HG03064 (cell line): Measurements from ENCODE around the gene GSTP1.
"Not testable (repeated sequence)": the region's sequence is repeated elsewhere in the genome, so short reads cannot be mapped to it uniquely, and the experiment has no call there.

Experiments used
- ATAC-seq: cut with Tn5 transposase; IDR thresholded peaks from one replicate; pipeline ENCODE4 v1.9.1; 2021; ENCODE audit warnings: low read depth; ENCODE audit not compliant: unreplicated experiment

GSTP1 gene

DNA sequence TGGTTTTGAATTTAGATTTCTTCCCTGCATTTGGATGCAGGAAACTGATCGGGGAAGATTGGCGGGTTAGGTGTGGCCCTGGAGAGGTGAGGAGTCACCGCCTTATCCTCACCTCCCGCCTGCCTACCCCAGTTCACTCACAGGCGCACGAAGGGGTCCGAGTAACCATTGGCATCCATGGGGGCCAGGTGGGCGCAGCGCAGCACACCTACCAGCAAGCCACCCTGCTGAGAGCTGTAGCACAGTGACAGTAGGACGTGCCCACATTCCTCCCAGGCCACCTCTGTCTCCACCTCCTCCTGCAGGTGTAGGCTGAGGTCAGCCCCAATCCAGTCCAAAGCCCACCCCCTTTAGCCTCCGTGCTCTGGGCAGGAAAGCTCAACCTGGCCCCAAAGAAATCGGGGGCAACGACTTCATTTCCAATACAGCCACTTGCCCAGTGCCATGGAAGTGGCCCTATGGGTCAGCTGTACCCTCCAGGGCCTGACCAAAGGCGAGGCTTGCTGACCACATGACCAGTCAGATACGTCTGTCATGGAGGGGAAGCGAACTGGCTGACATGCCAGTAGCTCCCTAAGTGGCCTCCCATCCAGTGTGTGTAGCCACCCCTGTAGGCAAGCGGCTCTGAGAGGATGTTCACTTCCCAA, 29.8 kb downstream of the GSTP1 start:
- no peak for ATAC-seq

DNA sequence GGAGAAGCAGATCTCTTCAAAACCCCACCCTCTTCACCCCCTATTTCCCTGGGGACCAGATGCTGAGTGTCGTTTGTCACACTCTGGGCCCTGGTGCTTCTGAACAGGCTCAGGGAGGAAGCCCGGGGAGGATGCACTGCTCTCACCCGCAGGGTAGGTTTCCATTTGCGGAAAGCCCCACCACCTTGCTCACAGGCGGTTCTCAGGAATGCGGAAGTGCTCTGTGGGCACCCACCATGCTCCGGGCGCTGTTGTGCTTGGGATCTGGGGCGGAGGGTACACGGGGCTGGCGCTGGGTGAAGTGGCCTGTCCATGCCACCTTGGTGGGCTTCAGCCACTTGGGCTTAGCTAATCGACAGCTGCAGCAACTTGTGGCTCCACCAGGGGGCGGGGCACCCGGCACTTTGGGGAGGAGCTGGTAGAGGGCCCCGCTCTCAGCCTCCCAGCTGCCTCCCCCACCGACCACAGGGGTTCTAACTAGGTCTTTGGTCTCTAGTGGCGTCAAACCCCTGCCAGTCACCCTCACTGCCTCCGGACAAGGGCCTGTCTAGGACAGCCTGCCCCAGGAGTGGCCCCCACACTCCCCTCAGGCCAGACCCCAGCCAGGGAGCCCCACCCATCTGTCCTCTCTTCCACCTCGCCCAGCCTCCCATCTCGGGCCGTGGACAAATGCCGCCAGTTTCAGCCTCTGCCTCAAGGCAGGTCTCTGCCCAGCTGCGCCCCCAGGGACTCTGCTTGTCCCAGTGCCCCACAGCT, 30.5 kb downstream of the GSTP1 start:
- peak; percentile 57 for ATAC-seq

DNA sequence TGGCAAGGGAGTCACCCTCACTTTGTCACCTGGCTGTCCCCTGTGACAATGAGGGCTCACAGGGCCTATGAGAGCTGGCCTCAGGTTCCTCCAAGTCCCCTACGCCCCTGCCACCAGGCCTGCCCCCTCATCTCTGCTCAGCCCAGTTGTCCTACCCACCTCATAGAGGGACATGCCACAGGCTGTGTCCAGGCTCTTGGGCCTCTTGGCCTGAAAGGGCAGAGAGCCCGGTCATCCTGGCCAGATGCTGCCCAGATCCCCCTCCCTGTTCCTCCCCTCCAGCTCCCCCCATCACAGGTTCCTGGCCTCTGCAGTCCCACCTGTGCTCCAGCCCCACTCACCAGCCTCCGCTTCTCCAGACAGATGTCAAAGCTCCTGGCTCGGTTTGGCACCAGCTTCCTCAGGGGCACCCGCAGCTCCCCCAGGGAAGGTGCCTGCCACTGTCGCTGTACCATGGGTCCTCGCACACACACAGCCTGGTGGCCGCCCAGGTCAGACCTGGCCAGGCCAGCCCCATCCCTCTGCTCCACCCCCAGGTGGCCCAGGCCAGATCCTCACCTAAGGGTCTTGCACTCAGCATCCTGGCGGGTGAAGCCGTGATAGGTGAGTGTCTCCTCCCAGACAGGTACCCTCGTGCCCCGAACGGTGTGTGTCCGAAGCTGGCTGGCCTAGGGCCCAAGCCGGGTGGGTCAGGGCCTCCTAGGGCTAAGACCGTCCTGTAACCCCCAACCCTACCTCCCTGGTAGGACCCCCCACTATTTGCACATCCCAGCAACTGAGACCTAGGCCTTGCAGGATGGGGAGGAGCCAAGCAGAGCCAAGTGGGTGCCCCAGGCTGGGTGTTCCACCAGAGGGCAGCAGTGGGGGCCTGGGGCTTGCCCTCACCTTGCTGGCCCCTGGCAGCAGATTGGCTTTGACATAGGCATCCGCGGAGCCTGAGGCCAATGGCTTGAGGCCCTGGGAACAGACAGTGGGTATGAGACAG, 31.4 kb downstream of the GSTP1 start:
- ATAC-seq: no peak

DNA sequence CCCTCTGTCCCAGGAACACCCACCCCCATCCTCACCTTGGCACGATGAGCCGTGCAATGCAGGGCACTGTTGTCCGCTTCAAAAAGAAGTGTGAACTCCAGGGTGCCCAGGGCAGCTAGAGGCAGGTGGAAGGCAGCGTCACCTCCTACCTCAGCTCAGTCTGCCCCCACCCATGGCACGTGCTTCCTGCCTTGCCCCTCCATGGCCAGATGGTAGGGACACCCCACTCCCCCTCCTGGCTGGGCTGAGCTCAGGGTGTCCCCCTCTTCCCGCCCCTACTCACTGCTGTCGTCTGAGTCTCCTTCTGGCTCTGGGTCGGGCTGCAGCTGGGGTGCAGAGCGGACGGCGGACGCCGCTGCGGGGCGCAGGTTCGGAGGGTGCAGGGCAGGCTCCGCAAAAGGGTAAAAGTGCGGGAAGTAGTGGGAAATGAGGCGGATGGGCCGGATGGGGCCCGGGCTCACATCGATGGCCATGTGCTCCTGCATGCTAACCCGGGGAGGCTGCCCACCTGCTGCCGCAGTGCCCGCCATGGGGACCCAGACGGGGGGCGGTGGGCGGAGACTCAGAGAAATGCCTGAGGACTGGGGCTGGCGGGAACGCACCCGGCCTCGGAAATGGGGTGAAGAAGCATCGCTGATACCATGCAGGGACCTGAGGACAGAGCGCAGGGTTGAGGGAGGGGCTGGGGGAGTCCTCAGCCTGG, 32.3 kb downstream of the GSTP1 start:
- ATAC-seq: no peak

DNA sequence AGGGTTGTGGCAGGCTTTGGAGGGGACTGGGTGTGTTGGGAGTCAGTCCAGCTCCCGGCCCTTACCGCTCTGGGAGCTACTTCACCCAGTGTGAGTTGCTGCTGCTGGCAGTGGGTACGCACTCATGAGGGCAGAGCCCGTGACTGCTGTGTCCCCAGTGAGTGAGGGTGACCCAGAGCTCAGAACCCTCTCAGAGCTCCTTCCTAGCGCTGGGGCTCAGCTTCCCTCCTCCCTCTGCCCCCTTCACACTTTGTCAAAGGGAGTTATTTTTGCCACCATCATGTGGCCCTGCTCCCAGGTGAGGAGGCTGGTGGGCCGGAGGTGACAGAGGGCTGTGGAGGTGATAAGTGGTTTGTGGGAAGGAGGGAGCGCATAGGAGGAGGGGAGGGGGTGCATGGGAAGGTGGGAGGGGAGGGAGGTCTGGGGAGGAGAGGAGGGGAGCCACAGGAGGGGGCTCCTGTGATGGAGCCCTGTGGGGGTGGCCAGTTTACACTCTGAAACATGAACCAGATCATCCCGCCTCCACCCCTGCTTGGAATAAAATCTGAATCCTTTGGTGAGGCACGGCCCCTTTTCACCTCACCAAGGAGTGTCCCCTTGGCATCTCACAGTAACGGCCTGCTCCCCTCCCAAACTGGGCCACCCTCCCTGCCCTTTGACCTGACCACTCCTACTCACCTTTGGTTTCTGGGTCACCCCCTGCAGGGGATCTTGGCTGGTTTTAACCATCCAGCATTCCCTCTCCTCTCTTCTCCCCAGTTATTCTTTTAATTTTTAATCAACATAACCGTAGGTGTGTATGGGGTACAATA, 33.0 kb downstream of the GSTP1 start:
- ATAC-seq: no peak

DNA sequence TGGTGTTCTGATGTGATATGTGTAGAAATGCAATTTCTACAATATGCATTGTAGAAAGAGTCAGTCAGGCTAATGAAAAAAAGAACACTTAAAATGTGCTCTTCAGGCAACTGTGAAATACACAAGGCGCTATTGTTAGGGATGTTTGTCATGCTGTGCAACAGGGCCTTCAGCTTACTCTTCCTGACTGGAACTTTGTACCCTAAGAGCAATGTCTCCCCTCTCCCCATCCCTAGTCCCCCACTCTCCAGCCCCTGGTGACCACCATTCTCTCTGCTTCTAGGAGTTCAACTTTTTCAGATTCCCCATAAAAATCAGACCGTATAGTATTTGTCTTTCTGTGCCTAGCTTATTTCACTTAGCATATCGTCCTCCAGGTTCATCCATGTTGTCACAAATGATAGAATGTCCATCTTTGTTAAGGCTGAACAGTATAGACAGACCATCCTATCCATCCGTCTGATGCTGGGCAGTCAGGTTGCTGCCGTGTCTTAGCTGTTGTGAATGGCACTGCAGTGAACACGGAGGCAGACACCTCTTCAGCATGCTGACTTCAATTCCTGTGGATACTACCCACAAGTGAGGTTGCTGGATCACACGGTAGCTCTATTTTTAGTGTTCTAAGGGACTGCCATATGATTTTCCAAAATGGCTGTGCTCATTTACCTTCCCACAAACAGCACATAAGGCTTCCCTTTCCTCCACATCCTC, 33.8 kb downstream of the GSTP1 start:
- ATAC-seq: no peak

DNA sequence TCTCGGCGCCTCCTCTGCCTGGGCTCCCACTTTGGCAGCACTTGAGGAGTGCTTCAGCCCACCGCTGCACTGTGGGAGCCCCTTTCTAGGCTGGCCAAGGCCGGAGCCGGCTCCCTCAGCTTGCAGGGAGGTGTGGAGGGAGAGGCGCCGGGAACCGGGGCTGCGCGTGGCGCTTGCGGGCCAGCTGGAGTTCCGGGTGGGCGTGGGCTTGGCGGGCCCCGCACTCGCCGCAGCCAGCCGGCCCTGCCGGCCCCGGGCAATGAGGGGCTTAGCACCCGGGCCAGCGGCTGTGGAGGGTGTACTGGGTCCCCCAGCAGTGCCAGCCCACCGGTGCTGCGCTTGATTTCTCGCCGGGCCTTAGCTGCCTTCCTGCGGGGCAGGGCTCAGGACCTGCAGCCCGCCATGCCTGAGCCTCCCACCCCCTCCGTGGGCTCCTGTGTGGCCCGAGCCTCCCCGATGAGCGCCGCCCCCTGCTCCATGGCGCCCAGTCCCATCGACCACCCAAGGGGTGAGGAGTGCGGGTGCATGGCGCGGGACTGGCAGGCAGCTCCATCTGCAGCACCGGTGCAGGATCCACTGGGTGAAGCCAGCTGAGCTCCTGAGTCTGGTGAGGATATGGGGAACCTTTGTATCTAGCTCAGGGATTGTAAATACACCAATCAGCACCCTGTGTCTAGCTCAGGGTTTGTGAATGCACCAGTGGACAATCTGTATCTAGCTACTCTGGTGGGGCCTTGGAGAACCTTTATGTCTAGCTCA, 35.5 kb downstream of the GSTP1 start:
- ATAC-seq: not testable (repeated sequence)

DNA sequence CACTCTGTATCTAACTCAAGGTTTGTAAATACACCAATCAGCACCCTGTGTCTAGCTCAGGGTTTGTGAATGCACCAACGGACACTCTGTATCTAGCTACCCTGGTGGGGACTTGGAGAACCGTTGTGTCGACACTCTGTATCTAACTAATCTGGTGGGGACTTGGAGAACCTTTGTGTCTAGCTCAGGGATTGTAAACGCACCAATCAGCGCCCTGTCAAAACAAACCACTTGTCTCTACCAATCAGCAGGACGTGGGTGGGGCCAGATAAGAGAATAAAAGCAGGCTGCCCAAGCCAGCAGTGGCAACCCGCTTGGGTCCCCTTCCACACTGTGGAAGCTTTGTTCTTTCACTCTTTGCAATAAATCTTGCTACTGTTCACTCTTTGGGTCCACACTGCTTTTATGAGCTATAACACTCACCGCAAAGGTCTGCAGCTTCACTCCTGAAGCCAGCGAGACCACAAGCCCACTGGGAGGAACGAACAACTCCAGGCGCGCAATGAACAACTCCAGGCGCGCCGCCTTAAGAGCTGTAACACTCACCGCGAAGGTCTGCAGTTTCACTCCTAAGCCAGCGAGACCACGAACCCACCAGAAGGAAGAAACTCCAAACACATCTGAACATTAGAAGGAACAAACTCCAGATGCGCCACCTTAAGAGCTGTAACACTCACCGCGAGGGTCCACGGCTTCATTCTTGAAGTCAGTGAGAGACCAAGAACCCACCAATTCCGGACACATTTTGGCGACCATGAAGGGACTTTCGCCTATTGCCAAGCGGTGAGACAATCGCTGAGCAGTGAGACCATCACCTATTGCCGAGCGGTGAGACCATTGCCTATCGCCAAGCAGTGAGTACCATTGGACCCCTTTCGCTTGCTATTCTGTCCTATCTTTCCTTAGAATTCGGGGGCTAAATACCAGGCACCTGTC, 36.3 kb downstream of the GSTP1 start:
- ATAC-seq: not testable (repeated sequence)

DNA sequence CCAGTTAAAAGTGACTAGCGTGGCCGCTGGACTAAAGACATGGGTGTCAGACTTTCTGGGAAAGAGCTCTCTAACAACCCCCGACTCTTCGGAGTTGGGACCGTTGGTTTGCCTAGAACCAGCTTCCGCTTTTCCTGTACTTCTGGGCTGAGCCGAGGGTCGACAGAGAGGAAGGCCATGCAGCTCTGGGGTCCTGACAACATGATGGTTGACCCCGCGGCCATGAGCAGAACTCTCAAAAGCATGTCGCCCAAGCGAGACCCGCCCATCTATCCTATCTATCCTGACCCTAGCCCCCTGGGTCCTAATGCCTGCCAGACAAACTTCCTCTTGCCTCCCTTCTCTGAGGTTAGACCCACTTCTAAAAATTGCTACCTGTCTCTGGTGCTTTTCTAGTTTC, 37.0 kb downstream of the GSTP1 start:
- not testable (repeated sequence) for ATAC-seq

DNA sequence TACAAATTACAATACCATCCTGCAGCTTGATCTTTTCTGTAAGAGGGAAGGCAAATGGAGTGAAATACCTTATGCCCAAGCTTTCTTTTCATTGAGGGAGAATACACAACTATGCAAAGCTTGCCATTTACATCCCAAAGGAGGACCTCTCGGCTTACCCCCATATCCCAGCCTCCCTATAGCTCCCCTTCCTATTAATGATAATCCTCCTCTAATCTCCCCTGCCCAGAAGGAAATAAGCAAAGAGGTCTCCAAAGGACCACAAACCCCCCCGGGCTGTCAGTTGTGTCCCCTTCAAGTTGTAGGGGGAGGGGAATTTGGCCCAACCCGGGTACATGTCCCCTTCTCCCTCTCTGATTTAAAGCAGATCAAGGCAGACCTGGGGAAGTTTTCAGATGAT, 38.3 kb downstream of the GSTP1 start:
- ATAC-seq: not testable (repeated sequence)

DNA sequence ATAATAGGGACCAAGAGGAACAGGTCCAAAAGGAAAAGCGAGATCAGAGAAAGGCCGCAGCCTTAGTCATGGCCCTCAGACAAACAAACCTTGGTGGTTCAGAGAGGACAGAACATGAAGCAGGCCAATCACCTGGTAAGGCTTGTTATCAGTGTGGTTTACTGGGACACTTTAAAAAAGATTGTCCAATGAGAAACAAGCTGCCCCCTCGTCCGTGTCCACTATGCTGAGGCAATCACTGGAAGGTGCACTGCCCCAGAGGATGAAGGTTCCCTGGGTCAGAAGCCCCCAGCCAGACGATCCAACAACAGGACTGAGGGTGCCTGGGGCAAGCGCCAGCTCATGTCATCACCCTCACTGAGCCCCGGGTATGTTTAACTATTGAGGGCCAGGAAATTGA, 39.3 kb downstream of the GSTP1 start:
- ATAC-seq: not testable (repeated sequence)

DNA sequence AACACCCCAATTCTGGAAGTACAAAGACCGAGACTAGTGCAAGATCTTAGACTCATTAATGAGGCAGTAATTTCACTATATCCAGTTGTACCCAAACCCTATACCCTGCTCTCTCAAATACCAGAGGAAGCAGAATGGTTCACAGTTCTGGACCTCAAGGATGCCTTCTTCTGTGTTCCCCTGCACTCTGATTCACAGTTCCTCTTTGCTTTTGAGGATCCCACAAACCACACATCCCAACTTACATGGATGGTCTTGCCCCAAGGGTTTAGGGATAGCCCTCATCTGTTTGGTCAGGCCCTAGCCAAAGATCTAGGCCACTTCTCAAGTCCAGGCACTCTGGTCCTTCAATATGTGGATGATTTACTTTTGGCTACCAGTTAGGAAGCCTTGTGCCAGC, 40.2 kb downstream of the GSTP1 start:
- ATAC-seq: not testable (repeated sequence)

DNA sequence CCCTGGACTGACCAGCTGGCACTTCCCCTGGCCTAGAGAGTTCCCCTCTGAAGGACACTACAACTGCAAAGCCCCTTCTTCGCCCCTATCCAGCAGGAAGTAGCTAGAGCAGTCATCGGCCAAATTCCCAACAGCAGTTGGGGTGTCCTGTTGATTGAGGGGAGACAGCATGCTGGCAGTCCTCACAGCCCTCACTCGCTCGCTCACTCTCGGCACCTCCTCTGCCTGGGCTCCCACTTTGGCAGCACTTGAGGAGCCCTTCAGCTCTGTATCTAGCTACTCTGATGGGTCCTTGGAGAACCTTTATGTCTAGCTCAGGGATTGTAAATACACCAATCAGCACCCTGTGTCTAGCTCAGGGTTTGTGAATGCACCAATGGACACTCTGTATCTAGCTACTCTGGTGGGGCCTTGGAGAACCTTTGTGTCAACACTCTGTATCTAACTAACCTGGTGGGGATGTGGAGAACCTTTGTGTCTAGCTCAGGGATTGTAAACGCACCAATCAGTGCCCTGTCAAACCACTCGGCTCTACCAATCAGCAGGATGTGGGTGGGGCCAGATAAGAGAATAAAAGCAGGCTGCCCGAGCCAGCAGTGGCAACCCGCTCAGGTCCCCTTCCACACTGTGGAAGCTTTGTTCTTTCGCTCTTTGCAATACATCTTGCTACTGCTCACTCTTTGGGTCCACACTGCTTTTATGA, 42.7 kb downstream of the GSTP1 start:
- ATAC-seq: not testable (repeated sequence)

DNA sequence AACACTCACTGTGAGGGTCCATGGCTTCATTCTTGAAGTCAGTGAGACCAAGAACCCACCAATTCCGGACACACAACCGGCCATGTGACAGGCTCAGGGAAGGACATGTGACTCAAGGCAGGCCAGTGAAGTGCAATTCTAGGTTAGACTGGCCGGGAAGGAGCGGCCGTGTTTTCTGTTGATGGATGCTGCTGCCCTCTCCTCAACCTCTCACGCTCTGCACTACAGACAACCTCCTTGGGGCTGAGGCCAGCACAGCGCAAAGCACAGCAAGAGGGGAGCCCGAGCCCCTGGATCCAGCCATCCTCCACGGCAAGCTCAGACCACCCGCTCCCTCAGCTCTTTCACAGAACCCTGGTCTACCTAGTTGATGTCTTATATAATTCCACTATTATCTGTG, 43.4 kb downstream of the GSTP1 start:
- ATAC-seq: no peak

DNA sequence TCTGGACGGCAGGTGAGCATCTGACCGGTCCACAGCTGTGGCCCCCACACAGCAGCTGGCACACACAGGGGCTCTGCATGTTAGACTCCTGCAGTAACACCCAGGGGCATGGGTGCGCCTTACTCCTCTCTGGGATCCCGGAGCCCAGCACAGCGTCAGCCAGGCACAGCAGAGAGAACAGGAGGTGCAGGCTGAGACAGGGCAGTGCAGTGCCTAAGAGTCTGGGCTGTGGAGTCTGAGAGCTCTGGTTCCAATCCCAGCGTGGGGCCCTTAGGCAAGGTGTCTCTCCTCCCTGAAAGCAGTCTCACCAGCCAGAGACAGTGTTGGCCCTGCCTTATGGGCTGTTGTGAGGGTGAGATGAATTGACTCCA, 43.8 kb downstream of the GSTP1 start:
- ATAC-seq: no peak

DNA sequence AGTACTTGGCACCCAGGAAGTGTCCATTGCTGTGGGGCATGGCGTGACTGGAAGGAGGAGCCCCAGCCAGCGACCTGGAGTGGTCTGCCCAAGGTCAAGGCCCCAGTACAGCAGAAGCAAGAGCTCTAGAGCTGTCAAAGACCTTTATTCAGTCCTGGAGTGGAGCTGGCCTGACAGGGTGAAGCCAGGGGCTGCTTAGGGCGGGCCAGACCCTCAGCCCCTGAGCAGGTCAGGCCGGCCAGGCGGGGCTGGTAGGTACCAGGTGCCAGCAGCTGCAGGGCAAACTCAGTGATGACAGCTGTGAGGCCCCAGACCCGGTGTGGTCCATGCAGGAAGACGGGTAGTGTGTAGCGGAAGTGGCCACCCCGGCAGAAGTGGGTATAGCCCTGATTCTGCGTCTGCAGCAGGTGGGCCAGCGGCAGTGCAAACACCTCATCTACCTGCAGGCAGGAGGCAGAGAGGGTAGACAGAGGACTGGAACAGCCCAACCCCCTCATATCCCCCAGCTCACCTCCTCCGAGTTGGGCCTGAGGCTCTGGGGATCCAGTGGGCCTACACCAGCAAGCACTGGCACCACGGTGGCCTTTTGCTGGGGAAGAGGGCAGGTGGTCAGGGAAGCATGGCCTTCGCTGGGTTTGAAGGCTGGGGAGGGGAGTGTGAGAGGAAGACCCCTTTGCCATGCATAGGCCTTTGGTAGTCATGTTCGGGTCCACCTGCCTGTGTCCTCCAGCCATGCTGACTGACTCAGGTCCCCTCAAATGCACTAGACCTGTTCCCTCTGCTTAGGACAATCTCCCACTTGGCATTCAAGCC, 44.4 kb downstream of the GSTP1 start:
- ATAC-seq: no peak
